Measurements from ENCODE around the gene OGDH.

OGDH gene

GRCh38 chr7:44650242-44650641, 43.8 kb downstream of the OGDH start:
- H2AK5ac ChIP-seq (ENCODE audit: low read length, severe bottlenecking): no peak overlapping the region
- H4K91ac ChIP-seq (ENCODE audit: low read length): no peak overlapping the region
- H2BK15ac ChIP-seq (ENCODE audit: low read depth, poor library complexity, severe bottlenecking): no peak overlapping the region
- H4K8ac ChIP-seq (ENCODE audit: low read length): no peak overlapping the region
- no peak overlapping the region for H3K4me3 ChIP-seq (ENCODE audit: insufficient read depth in 1 of 2, low read depth in 1 of 2, low read length in 2 of 2)
- H3K9ac ChIP-seq (ENCODE audit: low read length): no peak overlapping the region
- no peak overlapping the region for H3K14ac ChIP-seq (ENCODE audit: low read length in 2 of 2)
- peaks cover 4% of the 10 kb centered on the region for H3K4me1 ChIP-seq (ENCODE audit: control insufficient read depth, insufficient read depth, low read depth, low read length)
- H3K4me2 ChIP-seq (ENCODE audit: low read length, poor library complexity, severe bottlenecking): no peak overlapping the region
- no peak overlapping the region for H3K18ac ChIP-seq (ENCODE audit: low read depth in 1 of 2, low read length in 2 of 2)
- H3K27me3 ChIP-seq (ENCODE audit: control insufficient read depth in 1 of 2, insufficient read depth in 1 of 2, low read length in 2 of 2): no peaks in the 10 kb centered on the region
- H2BK12ac ChIP-seq (ENCODE audit: low read length in 2 of 2): no peak overlapping the region
- peaks cover 41 to 75% of the 10 kb centered on the region in 2 experiments for H3K36me3 ChIP-seq (ENCODE audit: control insufficient read depth in 1 of 2, insufficient read depth in 2 of 2, low read depth in 1 of 2, low read length in 2 of 2)
- H3K23ac ChIP-seq (ENCODE audit: low read length in 2 of 2): no peak overlapping the region
- DNase-seq: no peak
- no peak overlapping the region for H2AFZ ChIP-seq (ENCODE audit: low read depth, low read length)
- H2BK5ac ChIP-seq (ENCODE audit: low read depth, low read length, poor library complexity, severe bottlenecking): no peak overlapping the region
- no peak overlapping the region for H3K4ac ChIP-seq (ENCODE audit: low read depth in 1 of 2, low read length in 2 of 2)
- no peak overlapping the region for H3K27ac ChIP-seq (ENCODE audit: low read length, poor library complexity, severe bottlenecking)
- 96% methylated on average over 4 of the region's 4 CpGs for WGBS
- peaks cover 40% of the 10 kb centered on the region for H3K79me1 ChIP-seq (replicated peaks; ENCODE audit: low read length, poor library complexity, severe bottlenecking)
- no peaks in the 10 kb centered on the region for H3K9me3 ChIP-seq (ENCODE audit: control insufficient read depth, low read length)
- H2BK120ac ChIP-seq (ENCODE audit: low read depth, low read length): no peak overlapping the region

DNA sequence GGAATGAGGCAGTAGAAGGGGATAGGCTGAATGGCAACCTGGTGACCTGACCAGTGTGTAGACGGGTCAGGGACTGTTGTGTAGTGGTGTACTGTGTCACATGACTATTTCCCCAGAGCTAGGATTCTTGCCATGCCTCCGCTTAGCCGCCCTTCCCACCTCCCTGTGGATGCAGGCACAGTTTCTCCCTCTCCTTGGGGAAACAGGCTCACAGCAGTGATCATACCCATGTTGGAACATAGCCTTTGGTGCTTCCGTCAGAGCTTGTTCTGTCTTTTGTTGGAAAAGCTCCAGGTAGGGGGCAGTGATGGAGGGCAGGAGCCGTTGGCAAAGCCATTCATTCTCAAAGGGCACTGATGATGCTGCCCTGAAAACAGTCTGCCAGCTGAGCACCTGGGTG, 44.3 kb downstream of the OGDH start:
- no peak overlapping the region for H3K27ac ChIP-seq (ENCODE audit: low read length, poor library complexity, severe bottlenecking)
- H2AFZ ChIP-seq (ENCODE audit: low read depth, low read length): no peak overlapping the region
- DNase-seq: no peak
- no peak overlapping the region for H3K14ac ChIP-seq (ENCODE audit: low read length in 2 of 2)
- H3K4me1 ChIP-seq (ENCODE audit: control insufficient read depth, insufficient read depth, low read depth, low read length): peaks cover 4% of the 10 kb centered on the region
- H3K9ac ChIP-seq (ENCODE audit: low read length): no peak overlapping the region
- peaks cover 41 to 75% of the 10 kb centered on the region in 2 experiments for H3K36me3 ChIP-seq (ENCODE audit: control insufficient read depth in 1 of 2, insufficient read depth in 2 of 2, low read depth in 1 of 2, low read length in 2 of 2)
- H3K79me1 ChIP-seq (replicated peaks; ENCODE audit: low read length, poor library complexity, severe bottlenecking): peaks cover 40% of the 10 kb centered on the region
- H2BK12ac ChIP-seq (ENCODE audit: low read length in 2 of 2): no peak overlapping the region
- 88% methylated on average over 5 of the region's 5 CpGs for WGBS
- no peaks in the 10 kb centered on the region for H3K9me3 ChIP-seq (ENCODE audit: control insufficient read depth, low read length)
- no peak overlapping the region for H2AK5ac ChIP-seq (ENCODE audit: low read length, severe bottlenecking)
- H3K4me3 ChIP-seq (ENCODE audit: insufficient read depth in 1 of 2, low read depth in 1 of 2, low read length in 2 of 2): no peak overlapping the region
- H3K4ac ChIP-seq (ENCODE audit: low read depth in 1 of 2, low read length in 2 of 2): no peak overlapping the region
- no peak overlapping the region for H2BK120ac ChIP-seq (ENCODE audit: low read depth, low read length)
- no peak overlapping the region for H2BK15ac ChIP-seq (ENCODE audit: low read depth, poor library complexity, severe bottlenecking)
- no peak overlapping the region for H4K91ac ChIP-seq (ENCODE audit: low read length)
- H3K27me3 ChIP-seq (ENCODE audit: control insufficient read depth in 1 of 2, insufficient read depth in 1 of 2, low read length in 2 of 2): no peaks in the 10 kb centered on the region
- H3K18ac ChIP-seq (ENCODE audit: low read depth in 1 of 2, low read length in 2 of 2): no peak overlapping the region
- H4K8ac ChIP-seq (ENCODE audit: low read length): no peak overlapping the region
- no peak overlapping the region for H3K4me2 ChIP-seq (ENCODE audit: low read length, poor library complexity, severe bottlenecking)
- H3K23ac ChIP-seq (ENCODE audit: low read length in 2 of 2): no peak overlapping the region
- no peak overlapping the region for H2BK5ac ChIP-seq (ENCODE audit: low read depth, low read length, poor library complexity, severe bottlenecking)

- Histone ChIP-seq H3K23ac (ENCODE audit: low read length in 2 of 2) (no peak overlapping the region), H2BK5ac (ENCODE audit: low read depth, low read length, poor library complexity, severe bottlenecking) (no peak overlapping the region), H3K4ac (ENCODE audit: low read depth in 1 of 2, low read length in 2 of 2) (no peak overlapping the region), H2BK120ac (ENCODE audit: low read depth, low read length) (no peak overlapping the region), H4K8ac (ENCODE audit: low read length) (no peak overlapping the region), H2BK12ac (ENCODE audit: low read length in 2 of 2) (no peak overlapping the region), H3K4me3 (ENCODE audit: insufficient read depth in 1 of 2, low read depth in 1 of 2, low read length in 2 of 2) (no peak overlapping the region), H3K27me3 (ENCODE audit: control insufficient read depth in 1 of 2, insufficient read depth in 1 of 2, low read length in 2 of 2) (no peaks in the 10 kb centered on the region), H2AK5ac (ENCODE audit: low read length, severe bottlenecking) (no peak overlapping the region), H4K91ac (ENCODE audit: low read length) (no peak overlapping the region), H3K4me1 (ENCODE audit: control insufficient read depth, insufficient read depth, low read depth, low read length) (peaks cover 5% of the 10 kb centered on the region), H3K18ac (ENCODE audit: low read depth in 1 of 2, low read length in 2 of 2) (no peak overlapping the region), H2BK15ac (ENCODE audit: low read depth, poor library complexity, severe bottlenecking) (no peak overlapping the region), H2AFZ (ENCODE audit: low read depth, low read length) (no peak overlapping the region), H3K9me3 (ENCODE audit: control insufficient read depth, low read length) (no peaks in the 10 kb centered on the region), H3K27ac (ENCODE audit: low read length, poor library complexity, severe bottlenecking) (no peak overlapping the region), H3K36me3 (ENCODE audit: control insufficient read depth in 1 of 2, insufficient read depth in 2 of 2, low read depth in 1 of 2, low read length in 2 of 2) (peaks cover 39 to 78% of the 10 kb centered on the region in 2 experiments), H3K4me2 (ENCODE audit: low read length, poor library complexity, severe bottlenecking) (no peak overlapping the region), H3K79me1 (replicated peaks; ENCODE audit: low read length, poor library complexity, severe bottlenecking) (peaks cover 37% of the 10 kb centered on the region), H3K9ac (ENCODE audit: low read length) (no peak overlapping the region), H3K14ac (ENCODE audit: low read length in 2 of 2) (no peak overlapping the region)
- WGBS: 91% methylated on average over 4 of the region's 5 CpGs
- DNase-seq: no peak
These were observed 46.1 kb downstream of the OGDH start for GRCh38 chr7:44652535-44652934.

GRCh38 chr7:44654255-44654796, 47.9 kb downstream of the OGDH start:
- H3K4me1 ChIP-seq (ENCODE audit: control insufficient read depth, insufficient read depth, low read depth, low read length): peaks cover 2% of the 10 kb centered on the region
- peaks cover 27 to 76% of the 10 kb centered on the region in 2 experiments for H3K36me3 ChIP-seq (ENCODE audit: control insufficient read depth in 1 of 2, insufficient read depth in 2 of 2, low read depth in 1 of 2, low read length in 2 of 2)
- no peak overlapping the region for H2BK5ac ChIP-seq (ENCODE audit: low read depth, low read length, poor library complexity, severe bottlenecking)
- H3K23ac ChIP-seq (ENCODE audit: low read length in 2 of 2): no peak overlapping the region
- WGBS: 94% methylated on average over 10 of the region's 11 CpGs
- H3K79me1 ChIP-seq (replicated peaks; ENCODE audit: low read length, poor library complexity, severe bottlenecking): peaks cover 31% of the 10 kb centered on the region
- peaks cover 6% of the 10 kb centered on the region for H3K9me3 ChIP-seq (ENCODE audit: control insufficient read depth, low read length)
- H2AFZ ChIP-seq (ENCODE audit: low read depth, low read length): no peak overlapping the region
- H3K14ac ChIP-seq (ENCODE audit: low read length in 2 of 2): no peak overlapping the region
- H2BK120ac ChIP-seq (ENCODE audit: low read depth, low read length): no peak overlapping the region
- no peak overlapping the region for H3K9ac ChIP-seq (ENCODE audit: low read length)
- no peak overlapping the region for H2BK12ac ChIP-seq (ENCODE audit: low read length in 2 of 2)
- DNase-seq: peak; percentile 12
- H4K8ac ChIP-seq (ENCODE audit: low read length): no peak overlapping the region
- H3K4ac ChIP-seq (ENCODE audit: low read depth in 1 of 2, low read length in 2 of 2): no peak overlapping the region
- no peaks in the 10 kb centered on the region for H3K27me3 ChIP-seq (ENCODE audit: control insufficient read depth in 1 of 2, insufficient read depth in 1 of 2, low read length in 2 of 2)
- no peak overlapping the region for H2AK5ac ChIP-seq (ENCODE audit: low read length, severe bottlenecking)
- no peak overlapping the region for H3K4me3 ChIP-seq (ENCODE audit: insufficient read depth in 1 of 2, low read depth in 1 of 2, low read length in 2 of 2)
- H3K18ac ChIP-seq (ENCODE audit: low read depth in 1 of 2, low read length in 2 of 2): no peak overlapping the region
- no peak overlapping the region for H3K27ac ChIP-seq (ENCODE audit: low read length, poor library complexity, severe bottlenecking)
- no peak overlapping the region for H3K4me2 ChIP-seq (ENCODE audit: low read length, poor library complexity, severe bottlenecking)
- H2BK15ac ChIP-seq (ENCODE audit: low read depth, poor library complexity, severe bottlenecking): no peak overlapping the region
- no peak overlapping the region for H4K91ac ChIP-seq (ENCODE audit: low read length)

Measured in mesenchymal stem cell (in vitro differentiated cells and primary cell).